Aortic smooth muscle cell (primary cell): ENCODE results near the gene DTNBP1. TPM values are rescaled to one million over a fixed set of nuclear protein-coding genes. Genes with fewer than 3 reads are reported as not detected.

ENCODE experiments used
- total RNA-seq: library from RNA; depleted of rRNA; stranded (reverse); fragments of >200 nt; gene quantifications from 2 replicates; pipeline ENCODE4 v1.2.3, GENCODE V29; 2014

DTNBP1 gene, protein sequence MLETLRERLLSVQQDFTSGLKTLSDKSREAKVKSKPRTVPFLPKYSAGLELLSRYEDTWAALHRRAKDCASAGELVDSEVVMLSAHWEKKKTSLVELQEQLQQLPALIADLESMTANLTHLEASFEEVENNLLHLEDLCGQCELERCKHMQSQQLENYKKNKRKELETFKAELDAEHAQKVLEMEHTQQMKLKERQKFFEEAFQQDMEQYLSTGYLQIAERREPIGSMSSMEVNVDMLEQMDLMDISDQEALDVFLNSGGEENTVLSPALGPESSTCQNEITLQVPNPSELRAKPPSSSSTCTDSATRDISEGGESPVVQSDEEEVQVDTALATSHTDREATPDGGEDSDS
- 6.6 and 11.7 TPM in 2 replicates for total RNA-seq

DNA sequence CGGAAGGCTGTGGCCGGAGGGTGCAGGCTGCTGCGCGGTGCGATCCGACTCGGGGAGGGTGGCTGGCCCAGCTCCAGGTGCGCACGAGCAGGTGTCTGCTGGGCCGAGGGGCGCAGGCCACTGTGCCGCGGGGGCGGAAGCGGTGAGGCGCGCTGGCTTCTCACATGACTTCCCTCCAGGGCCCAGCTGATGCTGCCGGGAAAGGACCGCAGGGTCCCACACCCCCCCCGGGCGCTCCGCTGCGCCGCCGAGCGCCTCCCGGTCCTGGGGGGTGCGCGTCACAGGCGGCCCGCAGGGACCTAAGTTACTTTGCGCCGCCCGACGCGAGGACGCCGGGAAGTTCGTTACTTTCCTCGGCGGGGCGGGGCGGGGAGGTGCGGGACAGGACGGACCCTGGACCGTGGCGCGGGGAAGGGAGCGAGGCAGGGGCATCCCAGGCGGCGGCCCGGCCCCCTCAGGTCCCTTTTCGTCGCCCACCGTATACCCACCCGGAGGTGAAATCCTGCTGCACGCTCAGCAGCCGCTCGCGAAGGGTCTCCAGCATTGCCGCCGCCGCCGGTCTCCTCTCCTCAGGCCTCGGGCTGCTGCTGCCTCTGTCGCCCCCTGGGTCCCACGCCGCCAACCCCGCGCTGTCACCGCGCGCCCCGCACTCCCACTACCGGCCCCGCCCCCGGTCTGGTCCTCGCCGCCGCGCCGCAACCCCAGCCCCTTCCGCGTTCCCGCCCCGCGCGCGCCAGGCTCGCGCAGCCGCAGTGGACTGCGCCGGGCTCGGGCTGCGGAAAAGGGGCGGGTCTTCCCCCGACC lies at the start of gene DTNBP1:
TSS of gene DTNBP1 (minus strand) at position 703 of the 804 bp plus-strand sequence. CDS start at position 544, 159 bp downstream.

